Lower lobe of right lung (tissue), 2 donors: ENCODE data around the gene FBXO42. TPM values are rescaled to one million over a fixed set of nuclear protein-coding genes. Genes with fewer than 3 reads are reported as not detected.
A peak's percentile ranks its signal among the peaks of the same experiment; 100 is the strongest.

Source experiments
- ATAC-seq, 2 donors: fragments of 200-7000 bp; cut with Tn5 transposase; one replicate each; pipeline ENCODE4 v1.9.1; 2020 to 2022; ENCODE audit warnings: mild to moderate bottlenecking in 2 of 2, moderate library complexity in 2 of 2
- DNase-seq: peaks from one replicate; pipeline ENCODE4 v3.0.0-alpha.2; 2020
- H3K27ac ChIP-seq: fragments of 200-600 bp; one replicate; pipeline ENCODE4 v1.8.0; 2022
- H3K27me3 ChIP-seq: fragments of 200-600 bp; one replicate; pipeline ENCODE4 v1.8.0; 2022; ENCODE audit warnings: low read depth
- H3K36me3 ChIP-seq: fragments of 200-600 bp; one replicate; pipeline ENCODE4 v1.8.0; 2022; ENCODE audit warnings: mild to moderate bottlenecking
- H3K4me1 ChIP-seq: fragments of 200-600 bp; one replicate; pipeline ENCODE4 v1.8.0; 2022
- H3K4me3 ChIP-seq: fragments of 200-600 bp; one replicate; pipeline ENCODE4 v1.8.0; 2022; ENCODE audit warnings: mild to moderate bottlenecking
- H3K9me3 ChIP-seq: fragments of 200-600 bp; one replicate; pipeline ENCODE4 v1.8.0; 2022
- intact Hi-C: fragments of 100-400 bp; cut with DNase I; formaldehyde crosslinking; loops from one replicate; pipeline ENCODE4 v1.11.0; 2022
- total RNA-seq: library from RNA; stranded (reverse); fragmentation: NEBNext Ultra II Directional; extraction: Animal tissue kit (Norgen Biotek cat#: 25700); gene quantifications from one replicate; pipeline ENCODE4 v1.2.1, GENCODE V29; 2021
- TF ChIP-seq, protein P1 (sequence below): fragments of 200-600 bp; IDR thresholded peaks from one replicate; pipeline ENCODE4 v1.8.0; 2022; ENCODE audit warnings: antibody characterized with exemption, mild to moderate bottlenecking
- donor health status: DM: no; HTN: yes; CAD: no; lungs with severe emphysema.

The FBXO42 gene
- total RNA-seq, 1 donor from 2014 or later = 21.5 TPM

DNA sequence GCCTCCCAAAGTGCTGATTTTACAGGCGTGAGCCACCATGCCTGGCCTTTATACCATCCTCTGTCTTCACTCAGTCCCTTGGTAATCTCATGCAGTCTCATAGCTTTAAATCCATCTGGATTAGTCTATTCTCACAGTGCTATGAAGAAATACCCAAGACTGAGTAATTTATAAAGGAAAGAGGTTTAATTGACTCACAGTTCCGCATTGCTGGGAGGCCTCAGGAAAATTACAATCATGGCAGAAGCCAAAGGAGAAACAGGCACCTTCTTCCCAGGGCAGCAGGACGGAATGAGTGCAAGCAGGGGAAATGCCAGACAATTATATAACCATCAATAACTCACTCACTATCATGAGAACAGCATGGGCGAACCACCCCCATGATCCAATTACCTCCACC lies 66.2 kb downstream of the FBXO42 start:
- H3K9me3 ChIP-seq = no peaks in the 10 kb centered on the region
- no peak overlapping the region for H3K4me3 ChIP-seq
- no peaks in the 10 kb centered on the region for H3K27me3 ChIP-seq
- H3K27ac ChIP-seq = no peak overlapping the region
- intact Hi-C loops = no loop called here
- DNase-seq (no peak), ATAC-seq (no peak)
- H3K36me3 ChIP-seq = peaks cover 19% of the 10 kb centered on the region
- no peaks in the 10 kb centered on the region for H3K4me1 ChIP-seq
- TF ChIP-seq, protein P1, sequence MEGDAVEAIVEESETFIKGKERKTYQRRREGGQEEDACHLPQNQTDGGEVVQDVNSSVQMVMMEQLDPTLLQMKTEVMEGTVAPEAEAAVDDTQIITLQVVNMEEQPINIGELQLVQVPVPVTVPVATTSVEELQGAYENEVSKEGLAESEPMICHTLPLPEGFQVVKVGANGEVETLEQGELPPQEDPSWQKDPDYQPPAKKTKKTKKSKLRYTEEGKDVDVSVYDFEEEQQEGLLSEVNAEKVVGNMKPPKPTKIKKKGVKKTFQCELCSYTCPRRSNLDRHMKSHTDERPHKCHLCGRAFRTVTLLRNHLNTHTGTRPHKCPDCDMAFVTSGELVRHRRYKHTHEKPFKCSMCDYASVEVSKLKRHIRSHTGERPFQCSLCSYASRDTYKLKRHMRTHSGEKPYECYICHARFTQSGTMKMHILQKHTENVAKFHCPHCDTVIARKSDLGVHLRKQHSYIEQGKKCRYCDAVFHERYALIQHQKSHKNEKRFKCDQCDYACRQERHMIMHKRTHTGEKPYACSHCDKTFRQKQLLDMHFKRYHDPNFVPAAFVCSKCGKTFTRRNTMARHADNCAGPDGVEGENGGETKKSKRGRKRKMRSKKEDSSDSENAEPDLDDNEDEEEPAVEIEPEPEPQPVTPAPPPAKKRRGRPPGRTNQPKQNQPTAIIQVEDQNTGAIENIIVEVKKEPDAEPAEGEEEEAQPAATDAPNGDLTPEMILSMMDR = no peak

- Histone ChIP-seq H3K4me3 (no peak overlapping the region), H3K27me3 (no peaks in the 10 kb centered on the region), H3K36me3 (peaks cover 22% of the 10 kb centered on the region), H3K4me1 (peaks cover 6% of the 10 kb centered on the region), H3K27ac (no peak overlapping the region), H3K9me3 (no peaks in the 10 kb centered on the region)
- intact Hi-C loops = no loop called here
- TF ChIP-seq, protein P1 = no peak
- ATAC-seq (peak in 1 of 2 donors; percentile 30), DNase-seq (no peak)
Observed at GRCh38 chr1:16281765-16282164, 70.5 kb downstream of the FBXO42 start.

DNA sequence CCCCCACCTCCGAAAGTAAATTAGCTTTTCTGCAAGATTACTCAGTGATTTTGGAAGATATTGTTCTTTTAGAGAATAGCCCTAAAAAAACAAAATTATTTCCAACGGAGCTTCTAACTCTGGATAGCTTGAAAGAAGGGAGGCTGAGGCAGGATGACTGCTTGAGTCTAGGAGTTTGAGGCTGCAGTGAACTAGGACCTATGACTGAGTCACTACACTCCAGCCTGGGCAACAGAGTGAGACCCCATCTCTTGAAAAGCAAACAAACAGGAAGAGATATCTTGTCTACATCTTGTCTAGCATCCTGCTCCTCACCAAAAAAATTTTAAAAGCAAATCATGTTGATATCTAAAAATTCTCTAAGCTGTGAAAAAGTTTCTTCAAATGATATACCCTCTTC lies 73.1 kb downstream of the FBXO42 start:
- Histone ChIP-seq H3K27me3 (no peaks in the 10 kb centered on the region), H3K36me3 (peaks cover 6% of the 10 kb centered on the region), H3K9me3 (no peaks in the 10 kb centered on the region), H3K4me3 (no peak overlapping the region), H3K4me1 (peaks cover 6% of the 10 kb centered on the region), H3K27ac (no peak overlapping the region)
- ATAC-seq = no peak
- intact Hi-C loops = no loop called here
- TF ChIP-seq, protein P1 = no peak
- DNase-seq = no peak

DNA sequence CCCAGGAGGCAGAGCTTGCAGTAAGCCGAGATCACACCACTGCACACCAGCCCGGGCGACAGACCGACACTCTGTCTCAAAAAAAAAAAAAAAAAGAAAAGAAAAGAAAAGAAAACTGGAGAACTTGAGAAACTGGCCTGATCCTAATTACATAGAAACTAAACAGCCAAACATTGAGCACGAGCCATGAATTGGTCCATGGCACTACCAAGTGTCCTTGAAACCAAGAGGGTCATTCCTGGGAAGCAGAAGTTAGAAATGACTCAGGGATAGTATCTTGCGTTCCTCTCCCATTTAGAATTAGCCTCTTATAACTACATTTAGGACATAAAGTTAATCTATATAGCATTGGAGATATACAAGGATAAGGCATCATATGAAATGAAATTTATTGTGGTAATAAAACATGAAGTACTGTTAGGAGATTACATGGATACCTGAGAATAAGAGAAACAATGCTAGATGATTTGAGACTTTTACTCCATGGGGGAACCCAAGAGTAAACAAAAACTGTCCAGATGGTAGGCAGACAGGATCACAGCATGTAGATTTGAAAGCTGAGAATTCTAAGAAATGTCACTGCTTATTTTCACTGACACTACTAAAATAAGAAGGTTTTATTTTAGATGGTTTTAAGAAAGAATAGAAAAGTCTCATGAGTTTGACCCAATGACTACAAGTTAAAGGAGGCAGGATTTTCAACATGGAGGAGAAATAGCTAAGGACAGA lies 75.8 kb downstream of the FBXO42 start:
- Histone ChIP-seq H3K36me3 (peaks cover 4% of the 10 kb centered on the region), H3K4me1 (peaks cover 6% of the 10 kb centered on the region), H3K27me3 (no peaks in the 10 kb centered on the region), H3K4me3 (no peak overlapping the region), H3K27ac (no peak overlapping the region), H3K9me3 (no peaks in the 10 kb centered on the region)
- DNase-seq (no peak), ATAC-seq (no peak)
- intact Hi-C loops = no loop called here
- TF ChIP-seq, protein P1 = no peak

DNA sequence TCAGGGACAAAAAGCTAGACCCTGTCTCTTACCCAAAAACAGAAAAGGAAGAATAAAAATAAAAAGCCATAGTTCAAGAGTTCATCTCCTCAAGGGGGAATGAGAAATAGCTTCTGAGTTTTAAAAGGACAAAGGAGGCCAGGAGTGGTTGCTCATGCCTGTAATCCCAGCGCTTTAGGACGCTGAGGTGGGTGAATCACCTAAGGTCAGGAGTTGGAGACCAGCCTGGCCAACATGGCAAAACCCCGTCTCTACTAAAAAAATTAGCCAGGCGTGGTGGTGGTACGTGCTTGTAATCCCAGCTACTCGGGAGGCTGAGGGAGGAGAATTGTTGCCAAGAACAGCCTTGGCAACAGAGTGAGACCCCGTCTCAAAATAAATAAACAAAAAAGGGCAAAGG lies 76.7 kb downstream of the FBXO42 start:
- TF ChIP-seq, protein P1 = no peak
- Histone ChIP-seq H3K27me3 (no peaks in the 10 kb centered on the region), H3K27ac (no peak overlapping the region), H3K36me3 (peaks cover 2% of the 10 kb centered on the region), H3K9me3 (no peaks in the 10 kb centered on the region), H3K4me3 (no peak overlapping the region), H3K4me1 (peaks cover 6% of the 10 kb centered on the region)
- DNase-seq (no peak), ATAC-seq (no peak)
- intact Hi-C loops = no loop called here
